Activated T-cell treated with anti-CD3 and anti-CD28 coated beads, Interleukin-2, amount 50 U/mL, for 1 hour (primary cell): ENCODE data around the gene DPP7.

Experiments
- DNase-seq: peaks from one replicate; pipeline ENCODE4 v3.0.0-alpha.2; 2020

DPP7 gene

DNA sequence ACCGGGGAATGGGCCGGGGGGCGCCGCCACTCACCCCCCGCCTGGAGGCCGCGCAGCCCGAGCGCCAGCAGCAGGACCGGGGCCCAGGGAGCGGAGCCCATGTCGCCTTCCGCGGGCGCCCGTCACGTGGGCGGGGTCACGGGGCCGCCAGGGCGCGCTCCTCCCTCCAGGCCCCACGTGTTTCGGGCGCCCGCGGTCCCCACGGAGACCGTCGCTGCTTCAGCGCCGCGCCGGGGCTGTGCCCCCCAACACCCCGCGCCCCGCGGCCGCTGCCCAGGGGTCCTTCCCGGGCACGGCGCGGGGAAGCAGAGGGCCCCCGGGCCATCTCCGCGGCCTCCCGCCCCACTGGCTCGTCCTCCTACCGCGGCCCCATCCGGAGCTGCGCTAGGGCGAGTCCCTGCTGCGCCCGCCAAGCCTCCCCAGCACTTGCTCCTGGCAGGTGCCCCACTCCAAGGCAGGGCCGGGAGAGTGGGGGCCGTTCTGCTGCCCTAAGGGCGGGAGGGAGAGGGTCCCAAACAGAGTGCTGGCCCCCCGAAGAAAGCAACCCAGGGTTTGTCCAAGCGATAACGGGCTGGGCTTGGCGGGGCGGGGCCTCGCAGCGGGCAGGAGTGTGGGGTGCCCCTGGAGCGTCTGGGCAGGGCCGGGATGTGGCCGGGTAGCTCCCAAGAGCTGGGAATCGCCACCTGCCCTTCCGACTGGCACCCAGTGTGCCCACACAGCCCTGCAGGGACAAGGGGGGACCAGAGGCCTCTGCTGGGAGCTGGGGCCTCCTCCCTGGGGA lies at the start of gene DPP7:
TSS of gene DPP7 (minus strand) at position 121 of the 781 bp plus-strand sequence. CDS start at position 101, 20 bp downstream.
- DNase-seq: peak; percentile 85

DNA sequence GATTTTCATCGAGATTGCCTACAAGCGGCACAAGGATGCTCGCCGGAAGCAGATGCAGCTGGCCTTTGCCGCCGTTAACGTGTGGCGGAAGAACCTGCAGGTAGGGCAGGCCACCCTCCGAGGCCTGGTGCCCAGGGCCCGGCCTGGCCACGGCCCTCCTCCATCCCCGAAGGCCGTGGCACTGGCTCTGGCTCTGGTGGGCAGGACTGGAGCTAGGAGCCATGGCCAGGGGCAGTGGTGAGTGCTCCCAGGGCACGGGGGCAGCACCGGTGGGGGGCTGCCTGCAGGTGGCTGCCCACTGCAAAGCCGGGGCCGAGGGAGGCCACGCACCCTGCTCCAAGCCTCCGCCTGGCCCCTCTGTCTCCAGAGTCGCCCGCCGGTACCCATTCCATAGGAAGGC lies 49.3 kb upstream of the DPP7 start:
- DNase-seq: no peak

DNA sequence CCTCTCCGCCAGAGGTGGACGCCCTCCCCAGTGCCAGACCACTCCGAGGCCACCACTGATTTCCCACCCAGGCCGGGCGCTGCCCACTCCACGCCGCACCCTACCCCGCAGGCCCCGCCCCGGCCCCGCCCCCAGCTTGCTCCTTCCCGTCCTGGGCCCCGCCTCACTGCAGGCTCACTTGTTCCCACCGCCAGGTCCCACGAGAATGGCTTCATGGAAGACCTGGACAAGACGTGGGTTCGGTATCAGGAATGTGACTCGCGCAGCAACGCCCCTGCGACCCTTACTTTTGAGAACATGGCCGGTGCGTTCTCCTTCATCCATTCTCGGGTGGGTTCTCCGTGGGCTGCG lies 48.8 kb upstream of the DPP7 start:
- DNase-seq: no peak

DNA sequence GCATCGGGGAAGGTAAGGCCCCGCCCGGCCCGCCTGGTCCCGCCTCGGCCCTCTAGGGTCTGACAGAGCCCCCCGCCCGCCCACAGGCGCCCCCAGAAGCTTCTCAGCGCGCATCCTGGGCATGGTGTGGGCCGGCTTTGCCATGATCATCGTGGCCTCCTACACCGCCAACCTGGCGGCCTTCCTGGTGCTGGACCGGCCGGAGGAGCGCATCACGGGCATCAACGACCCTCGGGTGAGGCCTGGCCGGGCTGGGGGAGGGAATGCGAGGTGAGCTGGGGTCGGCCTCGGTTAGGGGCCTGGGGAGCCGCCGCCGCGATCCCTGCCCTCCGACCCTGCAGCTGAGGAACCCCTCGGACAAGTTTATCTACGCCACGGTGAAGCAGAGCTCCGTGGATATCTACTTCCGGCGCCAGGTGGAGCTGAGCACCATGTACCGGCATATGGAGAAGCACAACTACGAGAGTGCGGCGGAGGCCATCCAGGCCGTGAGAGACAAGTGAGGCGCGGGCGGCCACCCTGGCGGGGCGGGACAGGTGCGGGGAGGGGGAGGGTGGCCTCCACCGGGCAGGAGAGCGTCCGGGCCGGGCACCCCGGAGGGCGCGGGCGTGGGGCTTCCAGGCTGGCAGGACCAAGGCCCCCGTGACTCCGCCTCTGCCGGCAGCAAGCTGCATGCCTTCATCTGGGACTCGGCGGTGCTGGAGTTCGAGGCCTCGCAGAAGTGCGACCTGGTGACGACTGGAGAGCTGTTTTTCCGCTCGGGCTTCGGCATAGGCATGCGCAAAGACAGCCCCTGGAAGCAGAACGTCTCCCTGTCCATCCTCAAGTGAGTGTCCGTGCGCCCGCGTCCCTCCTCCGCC lies 48.2 kb upstream of the DPP7 start:
- DNase-seq: peak; percentile 34

DNA sequence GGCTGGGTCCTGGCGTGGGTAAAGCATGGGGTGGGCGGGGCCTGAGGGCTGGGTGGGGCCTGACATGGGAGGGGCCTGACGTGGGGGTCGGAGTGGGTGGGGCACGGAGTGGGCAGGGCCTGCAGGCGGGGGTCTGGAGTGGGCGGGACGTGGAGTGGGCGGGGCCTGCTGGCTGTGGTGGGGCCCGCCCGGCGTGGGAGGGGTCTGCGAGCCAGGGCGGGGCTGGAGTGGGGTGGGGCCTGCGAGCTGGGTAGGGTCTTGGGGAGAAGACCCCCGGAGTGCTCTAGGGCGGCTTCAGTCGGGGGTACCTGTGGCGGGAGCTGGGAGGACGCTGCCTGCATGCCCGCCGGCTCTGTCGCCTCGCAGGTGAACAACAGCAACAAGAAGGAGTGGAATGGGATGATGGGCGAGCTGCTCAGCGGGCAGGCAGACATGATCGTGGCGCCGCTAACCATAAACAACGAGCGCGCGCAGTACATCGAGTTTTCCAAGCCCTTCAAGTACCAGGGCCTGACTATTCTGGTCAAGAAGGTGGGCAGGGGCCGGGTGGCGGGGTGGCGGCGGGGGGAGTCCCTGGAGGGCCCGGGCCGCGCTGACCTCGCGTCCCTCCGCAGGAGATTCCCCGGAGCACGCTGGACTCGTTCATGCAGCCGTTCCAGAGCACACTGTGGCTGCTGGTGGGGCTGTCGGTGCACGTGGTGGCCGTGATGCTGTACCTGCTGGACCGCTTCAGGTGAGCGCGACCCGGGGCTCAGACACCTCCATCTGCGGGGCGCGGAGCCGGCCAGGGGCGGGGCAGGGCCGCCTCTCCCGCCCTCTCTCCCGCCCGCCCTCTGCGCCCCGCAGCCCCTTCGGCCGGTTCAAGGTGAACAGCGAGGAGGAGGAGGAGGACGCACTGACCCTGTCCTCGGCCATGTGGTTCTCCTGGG lies 47.3 kb upstream of the DPP7 start:
- no peak for DNase-seq

DNA sequence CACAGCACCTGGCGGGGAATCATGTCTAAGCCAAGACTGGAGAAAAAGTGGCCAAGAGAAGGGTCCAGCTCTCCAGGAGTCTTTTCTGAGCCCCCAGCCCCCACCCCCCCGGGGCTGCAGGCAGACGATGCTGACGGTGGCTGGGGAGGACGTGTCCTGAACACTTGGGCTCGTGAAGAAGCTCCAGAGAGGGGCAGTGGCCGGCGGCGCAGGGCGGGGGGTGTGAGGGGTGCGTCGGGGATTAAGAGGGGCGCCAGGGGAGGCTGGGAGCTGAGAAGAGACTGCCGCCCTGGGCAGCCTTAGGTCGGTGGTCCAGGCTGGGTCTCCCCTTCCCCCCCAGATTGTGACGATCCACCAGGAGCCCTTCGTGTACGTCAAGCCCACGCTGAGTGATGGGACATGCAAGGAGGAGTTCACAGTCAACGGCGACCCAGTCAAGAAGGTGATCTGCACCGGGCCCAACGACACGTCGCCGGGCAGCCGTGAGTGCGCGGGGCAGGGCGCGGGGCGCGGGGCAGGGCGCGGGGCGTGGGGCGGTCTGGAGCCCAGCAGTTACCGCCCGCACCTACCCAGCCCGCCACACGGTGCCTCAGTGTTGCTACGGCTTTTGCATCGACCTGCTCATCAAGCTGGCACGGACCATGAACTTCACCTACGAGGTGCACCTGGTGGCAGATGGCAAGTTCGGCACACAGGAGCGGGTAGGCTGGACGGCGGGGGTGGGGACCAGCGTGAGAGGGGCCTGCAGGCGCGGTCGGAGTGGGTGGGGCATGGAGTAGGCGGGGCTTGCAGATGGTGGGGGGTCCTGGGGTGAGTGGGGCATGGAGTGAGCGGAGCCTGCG lies 46.4 kb upstream of the DPP7 start:
- no peak for DNase-seq

DNA sequence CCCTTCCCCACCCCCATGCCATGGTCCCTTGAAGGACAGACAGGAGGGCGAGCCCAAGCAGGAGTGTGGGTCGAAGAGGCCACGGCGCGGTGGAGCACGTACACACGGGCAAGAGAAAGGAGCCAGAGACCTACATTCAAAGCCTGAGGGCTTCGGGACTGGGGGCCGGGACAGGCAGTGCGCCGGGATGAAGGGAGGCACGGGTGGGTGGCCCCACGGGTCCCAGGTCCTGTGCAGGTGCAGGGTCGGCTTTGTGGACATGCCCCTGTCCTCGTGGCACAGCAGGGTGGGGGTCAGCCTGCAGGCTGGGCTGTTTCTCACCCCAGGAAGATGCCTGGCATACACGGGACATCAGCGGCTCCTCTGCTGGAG lies 45.5 kb upstream of the DPP7 start:
- DNase-seq: no peak

DNA sequence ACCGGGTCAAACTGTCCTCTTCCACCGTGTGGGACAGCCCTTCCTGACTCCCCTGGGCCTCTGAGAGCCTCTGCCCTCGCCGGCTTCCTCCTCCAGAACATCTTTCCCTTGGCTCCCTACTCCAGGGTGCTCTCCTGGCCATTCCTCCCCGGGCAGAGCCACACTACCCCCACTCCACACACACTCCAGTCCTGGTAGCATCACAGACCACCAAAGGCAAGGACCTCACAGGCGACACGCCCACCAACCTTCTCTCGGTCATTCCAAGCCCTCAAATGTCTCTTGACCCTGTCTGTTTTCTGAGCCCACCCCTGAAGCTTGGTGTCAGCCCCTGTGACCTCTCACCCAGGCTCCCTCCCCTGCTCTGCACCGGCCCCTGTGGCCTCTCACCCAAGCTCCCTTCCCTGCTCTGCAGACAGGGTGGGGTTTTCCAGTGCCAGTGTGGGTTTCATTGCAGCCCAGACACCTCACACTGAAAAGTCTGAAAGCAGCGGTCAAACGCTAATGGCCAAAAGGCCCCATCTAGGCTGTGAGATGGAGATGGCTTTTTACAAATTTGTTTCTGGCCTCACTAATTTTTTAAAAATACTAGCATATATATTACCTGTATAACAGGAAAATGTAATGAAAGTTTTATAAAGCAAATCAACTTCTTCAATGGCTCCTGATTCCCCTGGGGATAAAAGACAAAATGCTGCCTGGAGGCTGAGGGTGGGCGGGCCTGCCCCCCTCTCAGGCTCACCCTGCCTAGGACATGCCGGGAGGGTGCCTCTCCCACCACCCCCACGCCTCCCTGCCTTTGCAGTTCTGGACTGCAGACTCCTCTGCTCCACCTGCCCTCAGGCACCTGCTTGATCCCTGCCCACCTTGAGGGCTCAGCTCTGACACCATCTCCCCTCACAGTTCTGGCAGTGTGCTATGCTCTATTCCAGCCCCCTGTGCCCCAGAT lies 44.8 kb upstream of the DPP7 start:
- DNase-seq: no peak

DNA sequence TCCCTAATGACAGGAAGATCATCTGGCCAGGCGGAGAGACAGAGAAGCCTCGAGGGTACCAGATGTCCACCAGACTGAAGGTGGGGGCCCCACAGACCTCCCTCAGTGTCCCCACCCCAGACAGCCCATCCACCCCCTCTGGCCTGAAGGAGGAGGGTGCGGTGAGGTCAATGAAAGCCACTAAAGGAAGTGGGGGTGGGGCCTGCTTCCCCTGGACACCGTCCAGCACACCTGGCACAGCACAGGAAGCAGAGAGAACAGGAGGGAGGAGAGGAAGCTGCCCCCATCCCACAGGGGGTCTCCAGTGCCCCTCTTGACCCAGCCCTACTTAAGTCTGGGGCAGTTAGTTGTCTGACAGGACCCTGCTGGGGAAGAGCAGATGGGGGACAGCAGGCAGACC lies 44.1 kb upstream of the DPP7 start:
- DNase-seq: no peak

DNA sequence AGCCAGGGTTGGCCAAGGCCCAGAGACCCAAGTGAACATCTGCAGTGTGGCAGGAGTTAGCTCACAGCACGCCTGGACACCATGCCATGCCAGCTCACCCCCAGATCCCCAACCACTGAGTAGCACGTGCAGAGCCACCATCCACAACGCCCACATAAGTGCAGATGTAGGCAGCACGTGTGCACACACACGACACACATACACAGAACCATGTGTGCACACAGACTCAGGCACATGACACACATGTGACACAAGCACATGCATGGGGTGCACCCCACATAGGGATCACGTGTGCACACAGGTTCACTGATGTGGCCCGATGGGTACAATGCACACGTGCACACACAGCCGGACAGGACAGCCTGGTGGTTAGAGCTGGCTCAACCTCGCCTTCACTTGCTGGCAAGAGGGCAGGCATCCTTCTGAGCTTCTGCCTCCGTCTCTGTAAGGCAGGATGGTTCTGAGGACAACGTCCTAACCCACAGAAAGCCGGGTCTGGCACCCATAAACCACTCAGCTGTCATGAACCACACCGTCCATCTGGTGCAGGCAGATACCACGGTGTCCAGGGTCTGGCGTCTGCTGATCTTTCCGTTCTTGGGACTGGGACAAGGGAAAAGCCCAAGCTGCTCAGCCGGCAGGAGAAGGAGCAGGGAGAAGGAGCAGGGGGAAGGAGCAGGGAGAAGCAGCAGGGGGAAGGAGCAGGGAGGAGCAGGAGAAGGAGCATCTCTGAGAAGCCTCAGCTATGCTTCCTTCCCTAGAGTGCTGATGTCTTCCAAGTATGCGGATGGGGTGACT lies 43.3 kb upstream of the DPP7 start:
- DNase-seq: no peak

DNA sequence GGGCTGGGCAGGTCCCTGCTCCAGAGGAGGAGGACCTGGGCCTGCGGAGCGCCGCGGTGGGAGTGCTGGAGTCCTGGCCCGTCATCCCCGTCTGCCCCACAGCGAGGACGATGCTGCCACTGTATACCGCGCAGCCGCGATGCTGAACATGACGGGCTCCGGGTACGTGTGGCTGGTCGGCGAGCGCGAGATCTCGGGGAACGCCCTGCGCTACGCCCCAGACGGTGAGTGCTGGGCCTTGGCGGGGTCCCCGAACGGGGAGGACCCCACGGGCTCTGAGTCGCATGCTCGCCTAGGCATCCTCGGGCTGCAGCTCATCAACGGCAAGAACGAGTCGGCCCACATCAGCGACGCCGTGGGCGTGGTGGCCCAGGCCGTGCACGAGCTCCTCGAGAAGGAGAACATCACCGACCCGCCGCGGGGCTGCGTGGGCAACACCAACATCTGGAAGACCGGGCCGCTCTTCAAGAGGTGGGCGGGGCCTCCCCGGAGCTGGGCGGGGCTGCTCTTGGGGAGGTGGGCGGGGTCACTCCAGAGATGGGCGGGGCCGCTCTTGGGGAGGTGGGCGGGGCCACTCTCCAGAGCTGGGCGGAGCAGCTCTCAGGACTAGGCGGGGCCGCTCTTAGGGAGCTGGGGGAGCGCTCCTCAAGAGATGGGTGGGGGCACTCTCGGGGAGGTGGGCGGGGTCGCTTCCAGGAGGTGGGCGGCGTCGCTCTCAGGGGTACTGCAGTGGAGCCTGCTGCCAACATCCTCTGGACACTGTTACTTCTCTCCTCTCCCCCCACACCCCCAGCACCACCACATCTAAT lies 42.2 kb upstream of the DPP7 start:
- peak; percentile 63 for DNase-seq

DNA sequence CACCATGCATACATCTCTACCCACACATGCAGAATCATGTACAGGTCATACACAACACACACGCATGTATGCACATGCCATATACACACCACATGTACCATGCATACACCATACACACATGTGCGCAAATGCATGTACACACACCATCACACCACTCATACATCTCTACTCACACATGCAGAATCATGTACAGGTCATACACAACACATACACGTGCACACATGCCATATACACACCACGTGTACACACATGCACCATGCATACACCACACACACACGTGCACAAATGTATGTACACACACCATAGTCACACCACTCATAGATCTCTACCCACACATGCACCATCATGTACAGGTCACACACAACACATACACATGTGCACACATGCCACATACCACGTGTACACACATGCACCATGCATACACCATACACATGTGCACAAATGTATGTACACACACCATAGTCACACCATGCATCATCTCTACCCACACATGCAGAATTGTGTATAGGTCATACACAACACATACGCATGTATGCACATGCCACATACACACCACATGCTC lies 38.4 kb upstream of the DPP7 start:
- DNase-seq: no peak

DNA sequence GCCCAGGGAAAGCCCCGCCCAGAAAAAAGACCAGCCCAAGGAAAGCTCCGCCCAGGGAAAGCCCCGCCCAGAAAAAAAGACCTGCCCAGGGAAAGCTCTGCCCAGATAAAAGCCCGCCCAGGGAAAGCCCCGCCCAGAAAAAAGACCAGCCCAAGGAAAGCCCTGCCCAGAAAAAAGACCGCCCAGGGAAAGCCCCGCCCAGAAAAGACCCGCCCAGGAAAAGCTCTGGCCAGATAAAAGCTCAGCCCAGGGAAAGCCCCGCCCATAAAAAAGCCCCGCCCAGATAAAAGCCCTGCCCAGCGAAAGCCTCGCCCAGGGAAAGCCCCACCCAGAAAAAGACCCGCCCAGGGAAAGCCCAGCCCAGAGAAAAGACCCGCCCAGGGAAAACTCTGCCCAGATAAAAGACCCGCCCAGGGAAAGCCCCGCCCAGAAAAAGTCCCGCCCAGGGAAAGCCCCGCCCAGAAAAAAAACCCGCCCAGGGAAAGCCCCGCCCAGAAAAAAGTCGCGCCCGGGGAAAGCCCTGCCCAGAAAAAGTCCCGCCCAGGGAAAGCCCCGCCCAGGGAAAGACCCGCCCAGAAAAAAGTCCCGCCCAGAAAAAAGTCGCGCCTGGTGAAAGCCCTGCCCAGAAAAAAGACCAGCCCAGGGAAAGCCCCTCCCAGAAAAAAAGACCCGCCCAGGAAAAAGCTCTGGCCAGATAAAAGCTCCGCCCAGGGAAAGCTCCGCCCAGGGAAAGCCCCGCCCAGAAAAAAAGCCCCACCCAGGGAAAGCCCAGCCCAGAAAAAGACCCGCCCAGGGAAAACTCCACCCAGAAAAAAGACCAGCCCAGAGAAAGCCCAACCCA lies 36.3 kb upstream of the DPP7 start:
- DNase-seq: peak; percentile 42

DNA sequence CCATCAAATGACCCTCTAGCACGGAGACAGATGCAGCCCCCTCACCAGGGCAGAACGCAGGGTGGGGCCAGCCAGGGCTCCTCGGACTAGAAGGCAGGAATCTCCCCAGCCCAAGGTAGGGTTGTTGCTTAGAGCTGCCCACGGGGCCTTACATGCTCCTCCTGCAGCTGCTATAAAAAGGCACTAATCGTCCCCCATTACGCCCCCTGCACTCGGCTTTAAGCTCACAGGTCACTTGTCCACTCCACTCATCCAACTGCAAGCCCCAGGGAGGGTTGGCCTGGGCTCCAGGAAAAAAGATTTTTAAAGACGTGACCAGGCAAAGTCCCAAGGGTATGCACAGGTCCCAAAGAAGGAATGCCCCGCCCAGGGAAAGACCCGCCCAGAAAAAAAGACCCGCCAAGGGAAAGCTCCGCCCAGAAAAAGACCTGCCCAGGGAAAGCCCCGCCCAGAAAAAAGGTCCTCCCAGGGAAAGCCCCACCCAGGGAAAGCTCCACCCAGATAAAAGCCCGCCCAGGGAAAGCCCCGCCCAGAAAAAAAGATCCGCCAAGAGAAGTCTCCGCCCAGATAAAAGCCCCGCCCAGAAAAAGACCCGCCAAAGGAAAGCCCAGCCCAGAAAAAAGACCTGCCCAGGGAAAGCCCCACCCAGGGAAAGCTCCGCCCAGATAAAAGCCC lies 35.5 kb upstream of the DPP7 start:
- DNase-seq: no peak

DNA sequence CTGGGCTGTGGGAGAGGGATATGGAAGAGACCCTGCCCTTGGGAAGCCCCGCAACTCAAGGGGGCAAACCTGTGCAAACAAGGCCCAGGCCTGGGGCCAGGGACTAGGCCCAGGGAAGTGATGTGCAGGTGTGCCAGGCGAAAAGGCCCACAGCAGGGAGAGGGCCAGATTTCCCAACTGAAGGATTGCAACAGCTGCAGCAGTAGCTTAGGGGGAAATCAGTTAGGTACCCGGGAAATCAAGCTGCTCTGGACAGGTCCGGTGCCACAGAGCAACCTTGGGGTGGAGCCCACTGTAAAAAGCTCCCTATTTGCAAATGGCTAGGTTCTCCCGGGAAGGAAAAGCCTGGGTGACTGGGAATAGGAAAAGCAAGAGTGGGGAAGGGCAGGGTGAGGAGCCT lies 34.8 kb upstream of the DPP7 start:
- DNase-seq: no peak

DNA sequence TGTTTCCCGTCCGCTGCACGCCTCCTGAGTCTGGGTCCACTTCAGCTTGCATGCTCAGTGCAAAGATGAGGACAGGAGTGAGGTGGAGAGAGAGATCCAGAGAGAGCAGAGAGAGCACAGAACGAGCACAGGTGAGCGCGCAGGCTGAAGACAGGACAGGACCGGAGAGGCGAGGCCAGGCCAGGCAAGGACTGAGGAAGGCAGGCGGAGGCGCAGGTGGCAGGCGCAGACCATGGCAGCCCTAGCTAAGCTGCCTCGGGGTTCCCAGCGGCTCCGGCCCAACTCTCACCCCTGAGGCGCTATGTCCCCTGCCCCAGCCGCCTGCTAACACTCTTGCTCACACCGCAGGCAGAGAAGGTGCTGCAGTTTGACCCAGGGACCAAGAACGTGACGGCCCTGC lies 34.1 kb upstream of the DPP7 start:
- no peak for DNase-seq

DNA sequence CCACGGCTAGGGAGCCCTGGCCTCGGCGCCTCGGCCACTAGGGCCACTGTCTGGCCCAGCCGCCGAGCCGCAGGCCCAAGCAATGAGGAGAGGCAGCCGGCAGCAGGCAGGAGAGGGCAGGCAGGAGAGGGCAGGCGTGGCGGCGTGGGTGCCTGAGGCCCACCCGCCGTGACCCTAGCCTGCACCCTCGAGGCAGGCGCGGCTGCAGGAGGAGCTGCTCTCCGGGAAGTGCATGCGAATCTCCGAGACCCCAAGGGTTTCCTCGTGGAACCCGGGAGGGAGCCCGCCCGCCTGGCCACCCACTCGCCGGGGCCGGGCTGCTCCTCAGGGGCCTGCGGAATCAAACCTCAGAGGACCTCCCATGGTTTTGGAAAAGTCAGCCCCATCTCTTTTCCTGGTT lies 33.7 kb upstream of the DPP7 start:
- no peak for DNase-seq

DNA sequence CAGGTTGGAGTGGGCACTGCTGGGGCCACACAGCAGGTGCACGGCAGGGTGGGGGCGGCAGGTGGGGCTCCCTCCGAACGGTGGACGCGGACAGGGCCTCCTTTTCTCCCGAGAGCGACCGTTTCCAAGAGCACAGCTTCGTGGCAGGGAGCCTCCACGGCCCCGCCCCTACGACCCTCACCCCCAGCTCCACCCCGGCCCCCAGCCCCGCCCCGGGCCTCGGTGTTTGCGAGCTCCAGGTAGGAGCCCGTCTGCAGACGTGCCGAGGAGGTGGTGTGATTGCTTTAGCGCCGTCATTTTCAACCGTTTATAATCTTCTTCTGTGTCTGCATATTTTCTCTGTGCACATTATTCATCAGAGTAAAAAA lies 33.2 kb upstream of the DPP7 start:
- no peak for DNase-seq
